Left kidney (tissue), 8 donors: Measurements from ENCODE around the gene AARS2. TPM values are rescaled to one million over a fixed set of nuclear protein-coding genes. Genes with fewer than 3 reads are reported as not detected.
A peak's percentile ranks its signal among the peaks of the same experiment; 100 is the strongest.
"Not testable (repeated sequence)": the region's sequence is repeated elsewhere in the genome, so short reads cannot be mapped to it uniquely, and the experiment has no call there.

Experiments used
- DNase-seq: peaks from one replicate; pipeline ENCODE4 v3.0.0-alpha.2; 2013
- long read RNA-seq, 8 donors: transcript quantifications; one replicate each; lab custom pipeline, GENCODE V29; 2026
- polyA plus RNA-seq: library from polyadenylated mRNA; unstranded; fragments of 120-200 nt; gene quantifications from one replicate; pipeline ENCODE4 v1.2.1, GENCODE V29; 2013; ENCODE audit not compliant: insufficient read length

The AARS2 gene
- polyA plus RNA-seq = 16.9 TPM
- long read RNA-seq, donor 1 = 0 reads
- long read RNA-seq, donor 2, partial matches to known transcripts = 0 of 2 reads
- long read RNA-seq, donor 2, other reads (novel, unspliced or antisense) = 0 of 2 reads
- long read RNA-seq, donor 3 = 0 reads
- long read RNA-seq, donor 4 = 0 reads
- long read RNA-seq, donor 5 = 0 reads
- long read RNA-seq, donor 6, partial matches to known transcripts = 0 of 1 reads
- long read RNA-seq, donor 6, other reads (novel, unspliced or antisense) = 0 of 1 reads
- long read RNA-seq, donor 7, partial matches to known transcripts = 0 of 1 reads
- long read RNA-seq, donor 7, other reads (novel, unspliced or antisense) = 0 of 1 reads
- long read RNA-seq, donor 8, partial matches to known transcripts = 0 of 2 reads
- long read RNA-seq, donor 8, other reads (novel, unspliced or antisense) = 0 of 2 reads

- DNase-seq = peak; percentile 85
Observed at GRCh38 chr6:44312901-44313788, at the start of gene AARS2. Gene AARS2 (minus strand): TSS chr6:44313347. CDS start chr6:44313323, 24 bp downstream.

DNA sequence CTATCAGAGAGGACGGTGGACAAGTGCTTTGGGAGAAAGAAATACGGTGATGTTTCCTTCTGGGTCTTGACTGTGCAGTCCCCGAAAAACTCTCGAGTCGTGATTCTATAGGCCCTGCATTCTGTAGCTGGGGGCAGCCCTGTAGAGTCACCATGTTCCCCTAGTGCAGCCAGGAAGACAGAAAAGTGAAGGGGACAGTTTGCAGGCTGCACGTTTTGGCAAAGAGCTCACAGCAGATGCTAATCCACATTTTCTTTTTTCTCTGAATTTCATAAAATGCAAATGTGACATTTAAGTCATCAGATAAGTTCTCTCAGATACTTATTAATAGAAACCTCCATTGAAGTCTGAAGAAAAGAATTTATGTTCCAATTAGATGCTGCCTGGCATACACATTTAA, 48.8 kb upstream of the AARS2 start:
- no peak for DNase-seq

DNA sequence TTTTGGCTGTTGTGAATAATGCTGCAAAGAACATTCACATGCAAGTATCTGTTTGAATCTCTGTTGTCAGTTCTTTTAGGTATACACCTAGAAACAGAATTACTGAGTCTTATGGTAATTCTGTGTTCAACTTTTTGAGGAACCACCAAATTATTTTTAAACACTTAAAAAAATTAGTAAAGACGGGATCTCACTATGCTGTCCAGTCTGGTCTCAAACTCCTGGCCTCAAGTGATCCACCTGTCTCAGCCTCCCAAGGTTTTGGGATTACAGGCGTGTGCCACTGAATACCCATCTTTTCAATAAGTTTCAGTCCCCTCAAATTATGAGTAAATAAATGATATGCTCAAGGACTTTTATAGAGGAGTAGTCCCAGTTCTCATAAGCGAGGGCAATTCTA, 46.8 kb upstream of the AARS2 start:
- DNase-seq = no peak

DNA sequence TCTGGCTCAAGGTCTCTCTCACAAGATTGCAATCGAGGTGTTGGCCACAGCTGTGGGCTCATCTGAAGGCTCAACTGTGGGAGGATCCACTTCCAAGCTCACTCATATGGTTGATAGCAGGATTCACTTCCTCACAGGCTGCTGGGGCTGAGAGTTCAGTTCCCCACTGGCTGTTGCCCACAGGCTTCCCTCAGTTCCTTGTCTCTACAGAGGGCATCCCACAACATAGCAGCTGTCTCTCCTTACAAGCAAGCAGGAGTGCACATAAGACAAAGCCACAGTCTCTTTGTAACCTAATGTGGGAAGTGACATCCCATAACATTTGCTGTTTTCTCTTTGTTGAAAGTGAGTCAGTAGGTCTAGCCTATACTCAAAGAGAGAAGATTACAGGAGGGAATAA, 43.3 kb upstream of the AARS2 start:
- DNase-seq = no peak

GRCh38 chr6:44355640-44356039, 42.5 kb upstream of the AARS2 start:
- no peak for DNase-seq

- no peak for DNase-seq
Observed at GRCh38 chr6:44353336-44353735, 40.2 kb upstream of the AARS2 start.

DNA sequence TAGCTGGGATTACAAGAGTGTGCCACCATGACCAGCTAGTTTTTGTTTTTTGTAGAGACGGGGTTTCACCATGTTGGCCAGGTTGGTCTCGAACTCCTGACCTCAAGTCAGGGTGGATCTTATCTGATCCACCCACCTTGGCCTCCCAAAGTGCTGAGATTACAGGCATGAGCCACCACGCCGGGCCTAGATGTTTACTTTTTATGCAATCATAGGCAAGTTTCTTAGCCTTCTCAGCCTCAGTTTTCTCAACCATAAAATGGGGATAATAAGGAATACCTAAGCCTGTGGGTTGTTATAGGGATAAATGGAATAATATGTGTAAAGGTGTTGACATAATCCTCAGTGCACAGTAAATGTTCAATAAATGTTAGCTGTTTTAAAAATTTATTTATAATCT, 39.1 kb upstream of the AARS2 start:
- DNase-seq = no peak

GRCh38 chr6:44350650-44350994, 37.5 kb upstream of the AARS2 start:
- DNase-seq = not testable (repeated sequence)

DNA sequence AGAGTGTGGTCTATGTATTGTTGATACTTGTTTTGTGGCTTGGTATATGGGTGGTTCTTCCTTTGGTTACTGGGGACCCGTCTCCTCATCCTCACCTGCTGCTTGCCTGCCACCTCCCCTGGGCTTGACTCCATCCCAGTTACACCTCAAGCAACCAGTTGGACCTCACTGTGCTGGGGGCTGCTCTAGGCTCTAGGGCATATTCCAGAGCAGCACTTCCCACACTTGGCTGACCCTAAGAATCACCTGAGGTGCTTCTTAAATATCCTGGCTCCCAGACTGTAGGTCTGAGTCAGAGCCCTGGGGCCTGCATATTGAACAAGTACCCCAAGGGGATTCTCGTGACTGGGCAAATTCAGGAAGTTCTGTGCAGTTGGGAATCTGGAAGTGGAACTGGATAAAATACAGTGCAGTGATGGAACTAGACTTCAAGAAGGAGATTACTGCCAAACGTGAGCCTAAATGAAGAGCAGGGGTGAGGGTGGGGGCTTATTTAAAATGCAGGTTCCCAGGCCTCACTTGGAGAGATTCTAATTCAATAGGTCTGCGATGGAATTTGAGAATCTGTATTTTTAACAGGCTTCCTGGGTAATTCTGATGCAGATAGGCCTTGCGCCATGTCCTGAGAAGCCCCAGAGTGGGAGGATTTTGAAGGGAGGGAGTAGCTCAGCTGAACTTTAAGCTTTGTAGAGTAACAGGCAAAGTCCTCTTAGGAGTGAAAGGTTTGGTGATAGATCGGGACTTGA, 36.9 kb upstream of the AARS2 start:
- no peak for DNase-seq

GRCh38 chr6:44346818-44347217, 33.7 kb upstream of the AARS2 start:
- not testable (repeated sequence) for DNase-seq

- DNase-seq = no peak
Observed at GRCh38 chr6:44342489-44342888, 29.3 kb upstream of the AARS2 start, which contains the start of gene SPATS1. Gene SPATS1 (plus strand): TSS chr6:44342650. CDS start chr6:44343096, 446 bp downstream.

- DNase-seq = no peak
Observed at GRCh38 chr6:44342052-44342451, 28.9 kb upstream of the AARS2 start.

DNA sequence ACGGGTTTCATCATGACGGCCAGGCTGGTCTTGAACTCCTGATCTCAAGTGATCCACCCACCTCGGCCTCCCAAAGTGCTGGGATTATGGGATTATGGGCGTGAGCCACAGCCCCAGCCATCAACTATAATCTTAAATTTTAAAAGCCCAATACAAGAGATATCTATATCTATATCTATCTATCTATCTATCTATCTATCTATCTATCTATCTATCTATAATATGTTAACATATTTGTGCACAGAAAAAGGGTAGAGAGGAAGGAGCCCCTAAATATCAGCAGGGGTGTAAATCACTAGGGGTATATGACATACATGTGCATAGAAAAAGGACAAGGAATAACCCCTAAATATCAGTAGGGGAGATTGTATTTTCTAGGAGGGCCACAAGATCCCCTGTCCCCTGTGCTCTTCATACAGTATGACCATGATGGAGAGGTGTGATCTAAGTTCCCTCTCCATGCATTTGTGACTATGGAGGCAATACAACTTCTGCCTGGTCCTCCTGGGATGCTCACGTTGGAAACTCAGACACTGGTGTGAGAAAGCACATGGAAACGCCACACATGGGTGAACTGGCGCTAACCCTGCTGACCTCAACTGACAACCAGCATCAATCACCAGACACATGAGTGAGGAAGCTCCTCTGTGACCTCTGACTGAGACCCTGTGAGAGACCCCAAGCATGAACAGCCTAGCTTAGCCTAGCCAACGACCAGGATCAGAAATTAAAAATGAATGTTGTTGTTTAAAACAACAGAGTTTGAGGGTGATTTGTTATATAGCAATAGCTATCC, 28.1 kb upstream of the AARS2 start:
- peak; percentile 59 for DNase-seq

DNA sequence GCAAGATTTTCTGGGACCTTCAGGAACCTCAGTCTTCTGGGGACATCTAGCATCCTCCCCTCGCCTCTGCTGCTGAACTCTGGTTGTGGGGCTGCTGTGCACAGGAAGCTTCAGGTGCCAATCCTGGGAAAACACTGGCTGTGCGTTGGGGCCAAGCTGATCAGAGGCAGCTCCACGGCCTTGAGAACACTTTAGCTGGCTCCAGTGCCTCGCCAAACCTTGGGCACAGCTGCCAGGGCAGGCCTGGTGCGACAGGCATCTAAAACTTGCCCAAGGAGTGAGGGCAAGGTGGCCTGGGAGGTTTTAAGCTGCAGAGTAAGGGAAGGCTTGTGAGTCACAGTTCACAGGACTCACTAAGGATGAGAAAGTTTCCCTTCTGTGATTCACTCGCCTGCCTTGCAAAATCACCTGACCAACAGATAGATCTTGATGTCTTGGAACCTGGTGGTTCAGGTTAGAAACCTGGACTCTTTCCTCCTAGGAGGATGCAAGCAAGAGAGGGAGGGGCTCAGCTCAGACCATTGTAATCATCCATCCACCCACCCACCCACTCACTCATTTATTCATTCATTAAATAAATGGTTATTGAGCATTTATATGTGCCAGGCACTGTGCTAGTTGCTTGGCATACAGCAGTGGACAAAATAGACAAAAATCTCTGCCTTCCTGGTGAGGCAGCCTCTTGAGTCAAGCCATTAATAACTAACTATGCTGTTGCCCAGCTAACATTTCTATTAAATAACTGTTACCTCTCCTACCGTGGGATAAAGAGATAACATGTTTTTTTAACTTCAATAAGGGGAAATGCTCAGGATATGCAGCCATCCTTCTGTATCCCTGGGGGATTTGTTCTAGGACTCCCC, 26.8 kb upstream of the AARS2 start:
- DNase-seq = no peak

GRCh38 chr6:44339301-44339700, 26.2 kb upstream of the AARS2 start:
- no peak for DNase-seq

DNA sequence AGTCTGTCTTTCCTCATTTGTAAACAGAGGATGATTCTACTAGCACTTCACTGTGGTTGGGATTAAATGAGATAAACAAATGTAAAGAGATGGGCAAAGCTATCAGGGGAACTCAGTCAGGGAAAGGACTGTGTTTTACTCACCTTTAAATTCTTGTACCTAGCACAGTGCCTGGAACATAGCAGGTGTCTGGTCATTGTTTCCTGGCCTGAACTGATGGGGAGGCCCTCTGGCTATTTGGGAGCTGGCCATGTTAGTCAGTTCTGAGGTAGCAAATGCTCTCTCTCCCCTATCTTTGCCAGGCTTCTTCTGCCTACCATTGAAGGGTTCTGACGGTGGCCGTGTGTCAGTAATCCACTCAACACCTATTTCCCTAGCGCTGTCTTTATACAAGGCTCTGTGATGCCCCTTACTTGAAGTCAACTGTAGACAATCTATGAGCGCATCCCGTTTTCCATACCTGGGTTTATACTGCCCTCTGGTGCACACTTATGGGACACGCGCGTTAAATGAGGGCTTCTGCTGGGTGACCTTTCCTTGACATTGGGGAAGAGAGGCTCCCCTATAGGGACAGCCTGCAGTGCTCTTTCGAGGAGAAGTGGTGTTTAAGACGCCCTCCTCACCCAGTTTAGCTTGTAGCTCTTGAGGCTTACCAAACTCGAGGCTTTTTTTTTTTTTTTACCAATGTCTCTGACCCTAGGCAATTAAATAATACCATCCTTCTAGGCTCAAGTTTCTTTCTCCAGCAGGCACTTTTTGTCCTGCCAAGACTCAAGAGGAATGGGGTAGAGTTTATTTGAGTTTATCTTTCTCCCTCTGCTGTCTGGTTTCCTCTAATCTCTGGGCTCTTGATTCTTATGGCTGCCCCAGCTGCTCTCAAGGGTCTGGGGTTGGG, 25.3 kb upstream of the AARS2 start:
- peak; percentile 78 for DNase-seq

DNA sequence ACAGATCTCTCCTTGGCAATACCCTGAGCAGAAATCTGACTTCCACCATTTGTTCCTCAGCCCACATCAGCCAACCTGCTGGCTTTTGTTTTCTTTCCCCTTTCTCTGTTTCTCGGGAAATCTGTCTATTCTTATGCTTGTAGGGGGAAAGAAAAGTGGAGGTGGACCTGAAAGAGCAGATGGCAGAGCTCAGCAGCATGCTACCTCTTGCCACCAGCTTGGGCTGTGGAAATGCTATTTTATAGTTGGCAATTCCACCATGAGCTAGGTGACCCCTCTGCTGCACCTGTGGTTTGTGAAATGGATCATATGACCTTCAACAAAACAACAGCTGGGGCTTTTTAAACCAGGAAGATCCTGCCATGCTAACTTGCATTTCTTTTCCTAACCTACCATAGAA, 22.5 kb upstream of the AARS2 start:
- no peak for DNase-seq

- no peak for DNase-seq
Observed at GRCh38 chr6:44333942-44334341, 20.8 kb upstream of the AARS2 start.

GRCh38 chr6:44333273-44333919, 20.2 kb upstream of the AARS2 start:
- no peak for DNase-seq
